Measurements from ENCODE around the gene HIC1.

DNA sequence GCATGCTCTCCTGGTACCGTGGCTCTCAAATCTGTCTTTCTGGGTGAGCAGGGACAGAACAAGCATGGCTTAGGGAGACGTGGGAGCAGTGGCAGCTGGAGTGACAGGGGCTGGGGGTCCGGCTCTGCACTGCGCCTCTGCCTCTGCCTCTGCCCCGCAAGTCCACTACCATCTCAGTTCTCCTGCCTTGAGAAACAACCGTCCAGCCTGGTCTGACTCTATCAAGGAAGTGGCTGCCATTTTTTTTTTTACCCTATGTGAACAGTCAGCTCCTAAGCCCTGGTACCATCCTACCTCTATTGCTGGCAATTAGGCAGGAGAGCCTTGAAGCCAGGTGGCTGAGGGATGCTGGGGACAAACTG is 16.1 kb downstream of the HIC1 start:
- TF ChIP-seq, protein P1, sequence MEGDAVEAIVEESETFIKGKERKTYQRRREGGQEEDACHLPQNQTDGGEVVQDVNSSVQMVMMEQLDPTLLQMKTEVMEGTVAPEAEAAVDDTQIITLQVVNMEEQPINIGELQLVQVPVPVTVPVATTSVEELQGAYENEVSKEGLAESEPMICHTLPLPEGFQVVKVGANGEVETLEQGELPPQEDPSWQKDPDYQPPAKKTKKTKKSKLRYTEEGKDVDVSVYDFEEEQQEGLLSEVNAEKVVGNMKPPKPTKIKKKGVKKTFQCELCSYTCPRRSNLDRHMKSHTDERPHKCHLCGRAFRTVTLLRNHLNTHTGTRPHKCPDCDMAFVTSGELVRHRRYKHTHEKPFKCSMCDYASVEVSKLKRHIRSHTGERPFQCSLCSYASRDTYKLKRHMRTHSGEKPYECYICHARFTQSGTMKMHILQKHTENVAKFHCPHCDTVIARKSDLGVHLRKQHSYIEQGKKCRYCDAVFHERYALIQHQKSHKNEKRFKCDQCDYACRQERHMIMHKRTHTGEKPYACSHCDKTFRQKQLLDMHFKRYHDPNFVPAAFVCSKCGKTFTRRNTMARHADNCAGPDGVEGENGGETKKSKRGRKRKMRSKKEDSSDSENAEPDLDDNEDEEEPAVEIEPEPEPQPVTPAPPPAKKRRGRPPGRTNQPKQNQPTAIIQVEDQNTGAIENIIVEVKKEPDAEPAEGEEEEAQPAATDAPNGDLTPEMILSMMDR (IDR thresholded peaks at IDR 0.05) = no peak
- TF ChIP-seq POLR2AphosphoS5 (IDR thresholded peaks at IDR 0.05) = no peak

Measured in sigmoid colon (tissue), 4 donors.